ENCODE results near the gene MEAK7. TPM values are rescaled to one million over a fixed set of nuclear protein-coding genes. Genes with fewer than 3 reads are reported as not detected.

The MEAK7 gene
- total RNA-seq, 1 experiment from 2014 or later: 21.5 TPM

DNA sequence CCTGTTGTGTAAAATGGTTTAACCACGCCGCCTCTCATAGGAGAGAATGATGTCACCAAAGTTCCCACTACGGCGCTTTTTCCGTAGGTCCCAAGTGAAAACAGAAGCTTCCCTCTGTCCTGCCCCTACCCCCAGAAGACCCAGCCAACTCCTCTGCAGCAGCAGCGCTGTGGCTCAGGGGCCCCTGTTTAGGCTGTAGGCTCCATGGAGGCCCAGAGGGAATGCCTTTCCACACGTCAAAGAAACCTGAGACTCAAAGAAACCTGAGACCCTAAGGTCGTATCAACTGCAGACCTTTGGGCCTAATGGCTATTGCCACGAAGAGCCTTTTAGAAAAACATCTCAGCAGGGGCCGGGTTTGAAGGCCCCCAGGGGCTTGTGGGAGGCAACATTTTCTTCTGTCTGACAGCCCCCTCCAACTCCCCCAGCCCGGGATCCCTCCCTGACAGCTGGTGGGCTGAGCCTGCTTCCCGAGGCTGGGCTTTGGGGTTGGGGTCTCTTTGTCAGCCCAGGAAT lies 43.1 kb upstream of the MEAK7 start:
- H4K5ac ChIP-seq (ENCODE audit: insufficient read length, low read depth, low read length): no peak overlapping the region
- H3K9me3 Mint-ChIP-seq: no peaks in the 10 kb centered on the region
- no peak overlapping the region for H2BK20ac ChIP-seq (ENCODE audit: low read depth, low read length, poor library complexity, severe bottlenecking)
- no peak overlapping the region for H3K9ac ChIP-seq (ENCODE audit: extremely low read depth, insufficient read length, low read length)
- H2BK15ac ChIP-seq (ENCODE audit: low read depth, low read length): no peak overlapping the region
- no peaks in the 10 kb centered on the region for H3K9me3 ChIP-seq (ENCODE audit: control insufficient read depth, low read depth, low read length)
- H3K27ac ChIP-seq (ENCODE audit: insufficient read length, low read depth, low read length): no peak overlapping the region
- no peak for DNase-seq
- no peak for TF ChIP-seq CTCF (conservative IDR thresholded peaks at IDR 0.05)
- H3K4ac ChIP-seq (ENCODE audit: low read depth, low read length): no peak overlapping the region
- H2BK12ac ChIP-seq (ENCODE audit: insufficient read length, low read depth, low read length): no peak overlapping the region
- H3K79me1 ChIP-seq (ENCODE audit: insufficient read depth, low read depth, low read length, poor library complexity, severe bottlenecking): no peaks in the 10 kb centered on the region
- no peak overlapping the region for H3K18ac ChIP-seq (ENCODE audit: insufficient read length, low read depth, low read length)
- no peaks in the 10 kb centered on the region for H3K79me2 ChIP-seq (ENCODE audit: insufficient read depth, low read length)
- H4K20me1 ChIP-seq (ENCODE audit: control insufficient read depth, insufficient read depth, insufficient read length): no peaks in the 10 kb centered on the region
- no peak overlapping the region for H2BK5ac ChIP-seq (ENCODE audit: insufficient read length, low read length)
- H3K27me3 Mint-ChIP-seq (ENCODE audit: low read depth): no peaks in the 10 kb centered on the region; the same call in 1 of the 2 replicates
- H3K4me1 Mint-ChIP-seq: peaks cover 19 to 41% of the 10 kb centered on the region in 2 experiments
- no peak overlapping the region for H3K4me3 Mint-ChIP-seq
- no peak overlapping the region for H3K23ac ChIP-seq (ENCODE audit: insufficient read length, low read depth, low read length)
- no peak overlapping the region for H3K14ac ChIP-seq (ENCODE audit: insufficient read depth, low read length)
- no peak overlapping the region for H4K8ac ChIP-seq (replicated peaks; ENCODE audit: insufficient read length, low read depth, low read length)
- peak overlapping the region; percentile 11 for H2BK120ac ChIP-seq (ENCODE audit: low read depth, low read length, poor library complexity, severe bottlenecking)
- WGBS (ENCODE audit: extremely low coverage, insufficient read length, low lambda C conversion rate): no CpG with 5 or more reads among the region's 12 CpGs
- no peak overlapping the region for H3T11ph ChIP-seq (ENCODE audit: low read length)
- H4K91ac ChIP-seq (ENCODE audit: insufficient read length, low read depth, low read length): no peak overlapping the region
- H3K4me2 ChIP-seq (ENCODE audit: insufficient read depth, insufficient read length, low read length): no peak overlapping the region
- peak overlapping the region in 2 of 3 experiments; percentile 36 to 51; a peak in 2 of 7 replicates for H3K27ac Mint-ChIP-seq
- no peak overlapping the region for H3K56ac ChIP-seq (ENCODE audit: insufficient read length, low read depth, low read length)
- H2AK5ac ChIP-seq (ENCODE audit: insufficient read length, low read length): no peak overlapping the region
- H3K4me1 ChIP-seq (ENCODE audit: insufficient read depth, low read length): no peaks in the 10 kb centered on the region; the same call in 1 of the 2 replicates
- H3K23me2 ChIP-seq (ENCODE audit: insufficient read length, low read depth, low read length, poor library complexity, severe bottlenecking): no peaks in the 10 kb centered on the region
- no peaks in the 10 kb centered on the region for H3K27me3 ChIP-seq (ENCODE audit: insufficient read depth, low read length)
- H2AFZ ChIP-seq (ENCODE audit: low read length): no peak overlapping the region
- H3K36me3 Mint-ChIP-seq (ENCODE audit: insufficient read depth in 1 of 3, low read depth in 3 of 3): no peaks in the 10 kb centered on the region
